ENCODE measurements around the gene LAMP5.

The LAMP5 gene

GRCh38 chr20:9534025-9534424 is 19.6 kb downstream of the LAMP5 start:
- DNase-seq (ENCODE audit: low read depth, low spot score) = no peak

- DNase-seq (ENCODE audit: low read depth, low spot score) = no peak
Measured at GRCh38 chr20:9535449-9535848, 21.1 kb downstream of the LAMP5 start.

- no peak for DNase-seq (ENCODE audit: low read depth, low spot score)
Measured at GRCh38 chr20:9543214-9543613, 28.8 kb downstream of the LAMP5 start.

- no peak for DNase-seq (ENCODE audit: low read depth, low spot score)
Measured at GRCh38 chr20:9550283-9550682, 35.9 kb downstream of the LAMP5 start.

- DNase-seq (ENCODE audit: low read depth, low spot score) = no peak
Measured at GRCh38 chr20:9550871-9551270, 36.5 kb downstream of the LAMP5 start.

GRCh38 chr20:9551808-9552550 is 37.6 kb downstream of the LAMP5 start:
- no peak for DNase-seq (ENCODE audit: low read depth, low spot score)

GRCh38 chr20:9555781-9556180 is 41.4 kb downstream of the LAMP5 start:
- DNase-seq (ENCODE audit: low read depth, low spot score) = no peak

GRCh38 chr20:9557411-9557810 is 43.0 kb downstream of the LAMP5 start:
- DNase-seq (ENCODE audit: low read depth, low spot score) = no peak

GRCh38 chr20:9565910-9566550 is 51.6 kb downstream of the LAMP5 start:
- no peak for DNase-seq (ENCODE audit: low read depth, low spot score)

- DNase-seq (ENCODE audit: low read depth, low spot score) = no peak
Measured at GRCh38 chr20:9566977-9567376, 52.6 kb downstream of the LAMP5 start.

- DNase-seq (ENCODE audit: low read depth, low spot score) = no peak
Measured at GRCh38 chr20:9570612-9571011, 56.2 kb downstream of the LAMP5 start.

GRCh38 chr20:9571783-9572182 is 57.4 kb downstream of the LAMP5 start:
- DNase-seq (ENCODE audit: low read depth, low spot score) = no peak

GRCh38 chr20:9572670-9573069 is 58.3 kb downstream of the LAMP5 start:
- DNase-seq (ENCODE audit: low read depth, low spot score) = no peak

GRCh38 chr20:9573335-9574151 is 59.2 kb downstream of the LAMP5 start:
- DNase-seq (ENCODE audit: low read depth, low spot score) = peak; percentile 3

- DNase-seq (ENCODE audit: low read depth, low spot score) = no peak
Measured at GRCh38 chr20:9574181-9574580, 59.8 kb downstream of the LAMP5 start.

- DNase-seq (ENCODE audit: low read depth, low spot score) = no peak
Measured at GRCh38 chr20:9574776-9575175, 60.4 kb downstream of the LAMP5 start.

GRCh38 chr20:9575836-9576235 is 61.4 kb downstream of the LAMP5 start:
- no peak for DNase-seq (ENCODE audit: low read depth, low spot score)

GRCh38 chr20:9576695-9577094 is 62.3 kb downstream of the LAMP5 start:
- no peak for DNase-seq (ENCODE audit: low read depth, low spot score)

- peak; percentile 13 for DNase-seq (ENCODE audit: low read depth, low spot score)
Measured at GRCh38 chr20:9577397-9577796, 63.0 kb downstream of the LAMP5 start.

- no peak for DNase-seq (ENCODE audit: low read depth, low spot score)
Measured at GRCh38 chr20:9578594-9578993, 64.2 kb downstream of the LAMP5 start.
